Measurements from ENCODE around the gene GRIK3.

- TF ChIP-seq YY1 (IDR thresholded peaks at IDR 0.05) (no peak), CTCF (IDR thresholded peaks at IDR 0.05; ENCODE audit: low read depth, low read length, missing input control) (no peak), SP1 (IDR thresholded peaks at IDR 0.05) (no peak), JUND (IDR thresholded peaks at IDR 0.05) (no peak)
These were observed 106.5 kb downstream of the GRIK3 start for GRCh38 chr1:36927826-36928225.

All from liver (tissue), 3 donors.